HG02759 (cell line): Measurements from ENCODE around the gene CSE1L.
"Not testable (repeated sequence)": the region's sequence is repeated elsewhere in the genome, so short reads cannot be mapped to it uniquely, and the experiment has no call there.

Source experiments
- ATAC-seq: cut with Tn5 transposase; IDR thresholded peaks from one replicate; pipeline ENCODE4 v1.9.1; 2021; ENCODE audit warnings: mild to moderate bottlenecking, moderate library complexity; ENCODE audit not compliant: unreplicated experiment

The CSE1L gene

GRCh38 chr20:49074521-49074920, 28.4 kb downstream of the CSE1L start:
- no peak for ATAC-seq

- no peak for ATAC-seq
These were observed 32.2 kb downstream of the CSE1L start for GRCh38 chr20:49078310-49078709.

GRCh38 chr20:49082295-49082694, 36.2 kb downstream of the CSE1L start:
- ATAC-seq = not testable (repeated sequence)

- no peak for ATAC-seq
These were observed 45.0 kb downstream of the CSE1L start for GRCh38 chr20:49091104-49091503.

GRCh38 chr20:49091762-49092161, 45.6 kb downstream of the CSE1L start:
- no peak for ATAC-seq

DNA sequence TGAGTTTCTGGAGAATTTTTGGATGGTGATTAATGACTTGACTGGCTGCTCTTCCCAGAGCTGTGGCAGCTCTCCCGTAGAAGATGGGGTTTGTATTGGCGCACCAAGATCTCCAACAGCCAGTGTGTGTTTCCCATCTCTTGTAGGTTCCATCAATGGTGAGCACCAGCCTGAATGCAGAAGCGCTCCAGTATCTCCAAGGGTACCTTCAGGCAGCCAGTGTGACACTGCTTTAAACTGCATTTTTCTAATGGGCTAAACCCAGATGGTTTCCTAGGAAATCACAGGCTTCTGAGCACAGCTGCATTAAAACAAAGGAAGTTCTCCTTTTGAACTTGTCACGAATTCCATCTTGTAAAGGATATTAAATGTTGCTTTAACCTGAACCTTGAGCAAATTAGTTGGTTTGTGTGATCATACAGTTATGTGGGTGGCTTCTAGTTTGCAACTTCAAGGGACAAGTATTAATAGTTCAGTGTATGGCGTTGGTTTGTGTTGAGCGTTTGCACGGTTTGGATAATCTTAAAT, 50.2 kb downstream of the CSE1L start:
- ATAC-seq = no peak

DNA sequence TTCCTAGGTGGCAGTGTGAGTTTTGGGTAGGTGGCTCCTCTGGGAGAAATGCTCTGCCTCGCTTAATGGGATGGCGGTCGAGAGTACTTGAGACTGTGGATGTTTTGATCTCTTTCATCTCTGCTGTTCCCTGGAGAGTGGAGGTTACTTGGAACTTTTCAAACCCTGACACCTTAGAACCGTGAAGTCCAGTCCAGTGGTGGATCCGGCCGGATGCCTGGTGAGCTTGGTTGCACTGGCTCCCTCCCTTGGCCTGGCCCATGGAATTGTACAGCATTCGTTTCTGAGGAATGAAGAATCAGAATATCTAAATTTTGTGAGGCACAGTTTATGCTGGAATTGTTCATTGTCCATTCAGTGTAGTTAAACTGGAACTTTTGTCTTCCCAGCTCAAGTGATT, 51.0 kb downstream of the CSE1L start:
- ATAC-seq = no peak

- ATAC-seq = no peak
These were observed 52.0 kb downstream of the CSE1L start for GRCh38 chr20:49098136-49098535.

GRCh38 chr20:49099011-49099410, 52.9 kb downstream of the CSE1L start:
- no peak for ATAC-seq

- not testable (repeated sequence) for ATAC-seq
These were observed 54.2 kb downstream of the CSE1L start for GRCh38 chr20:49100292-49100691.

- ATAC-seq = no peak
These were observed 54.9 kb downstream of the CSE1L start for GRCh38 chr20:49100972-49101371.

DNA sequence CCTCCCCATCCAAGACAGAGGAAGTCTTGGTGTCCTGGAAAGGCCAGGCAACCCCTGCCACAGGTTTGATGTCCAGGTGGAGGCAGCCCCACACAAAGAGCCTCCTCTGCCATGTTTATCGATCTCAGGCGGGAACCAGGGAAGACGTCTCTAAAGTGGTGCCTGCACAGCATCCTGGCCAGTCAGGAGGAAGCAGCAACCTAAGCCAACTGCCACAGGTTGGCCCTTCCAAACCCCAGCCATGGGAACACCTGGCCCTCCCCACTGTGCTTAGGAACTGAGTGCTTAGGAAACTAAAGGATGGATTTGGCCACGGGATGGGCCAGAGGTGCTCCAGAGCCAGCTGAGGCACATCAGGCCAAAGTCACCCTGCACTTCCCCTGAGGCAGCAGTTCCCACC, 56.9 kb downstream of the CSE1L start:
- ATAC-seq = no peak

GRCh38 chr20:49103647-49104364, 57.7 kb downstream of the CSE1L start:
- ATAC-seq = no peak

DNA sequence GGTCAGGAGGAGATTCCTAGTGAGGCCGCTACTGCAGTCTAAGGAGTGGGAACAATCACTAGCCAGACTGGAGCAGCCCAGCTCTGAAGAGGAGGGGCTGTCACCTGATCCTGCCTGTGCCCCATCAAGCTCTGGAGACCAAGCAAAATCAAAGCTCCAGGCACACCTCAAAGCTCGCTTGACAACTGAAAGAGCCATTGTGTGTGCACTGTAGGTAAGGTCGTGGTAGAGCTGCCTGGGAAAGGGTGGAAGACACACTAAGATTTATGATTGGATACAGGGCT, 58.2 kb downstream of the CSE1L start:
- no peak for ATAC-seq

DNA sequence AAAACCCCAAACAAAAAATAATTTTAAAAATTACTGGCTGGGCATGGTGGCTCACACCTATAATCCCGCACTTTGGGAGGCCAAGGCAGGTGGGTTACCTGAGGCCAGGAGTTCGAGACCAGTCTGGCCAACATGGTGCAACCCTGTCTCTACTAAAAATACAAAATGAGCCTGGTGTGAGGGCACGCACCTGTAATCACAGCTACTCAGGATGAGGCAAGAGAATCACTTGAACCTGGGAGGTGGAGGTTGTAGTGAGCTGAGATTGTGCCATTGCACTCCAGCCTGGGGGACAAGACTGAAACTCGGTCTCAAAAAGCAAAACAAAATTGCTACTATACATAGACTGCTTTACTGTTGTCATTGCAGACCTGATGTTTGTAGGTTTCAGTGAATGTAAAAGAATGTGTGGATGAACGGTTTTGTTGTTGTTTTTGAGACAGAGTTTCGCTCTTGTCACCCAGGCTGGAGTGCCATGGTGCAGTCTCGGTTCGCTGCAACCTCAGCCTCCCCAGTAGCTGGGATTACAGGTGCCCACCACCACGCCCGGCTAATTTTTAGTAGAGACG, 59.0 kb downstream of the CSE1L start:
- ATAC-seq = not testable (repeated sequence)

DNA sequence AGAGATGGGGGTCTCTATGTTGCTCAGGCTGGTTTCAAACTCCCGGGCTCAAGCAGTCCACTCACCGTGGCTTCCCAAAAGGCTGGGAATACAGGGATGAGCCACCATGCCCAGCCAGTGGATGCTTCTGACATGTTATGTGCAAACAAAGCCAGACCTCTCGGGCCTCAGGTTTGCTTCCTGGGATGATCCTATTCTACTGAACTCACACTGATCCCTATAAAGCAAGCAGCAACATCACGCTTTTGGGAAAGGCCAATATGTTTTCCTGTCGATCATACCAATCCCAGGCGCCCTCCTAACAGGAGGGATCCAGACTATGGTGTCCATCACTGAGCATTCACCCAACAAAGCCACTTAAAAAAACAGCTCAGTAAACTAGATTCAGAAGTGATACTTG, 60.2 kb downstream of the CSE1L start:
- ATAC-seq = no peak

DNA sequence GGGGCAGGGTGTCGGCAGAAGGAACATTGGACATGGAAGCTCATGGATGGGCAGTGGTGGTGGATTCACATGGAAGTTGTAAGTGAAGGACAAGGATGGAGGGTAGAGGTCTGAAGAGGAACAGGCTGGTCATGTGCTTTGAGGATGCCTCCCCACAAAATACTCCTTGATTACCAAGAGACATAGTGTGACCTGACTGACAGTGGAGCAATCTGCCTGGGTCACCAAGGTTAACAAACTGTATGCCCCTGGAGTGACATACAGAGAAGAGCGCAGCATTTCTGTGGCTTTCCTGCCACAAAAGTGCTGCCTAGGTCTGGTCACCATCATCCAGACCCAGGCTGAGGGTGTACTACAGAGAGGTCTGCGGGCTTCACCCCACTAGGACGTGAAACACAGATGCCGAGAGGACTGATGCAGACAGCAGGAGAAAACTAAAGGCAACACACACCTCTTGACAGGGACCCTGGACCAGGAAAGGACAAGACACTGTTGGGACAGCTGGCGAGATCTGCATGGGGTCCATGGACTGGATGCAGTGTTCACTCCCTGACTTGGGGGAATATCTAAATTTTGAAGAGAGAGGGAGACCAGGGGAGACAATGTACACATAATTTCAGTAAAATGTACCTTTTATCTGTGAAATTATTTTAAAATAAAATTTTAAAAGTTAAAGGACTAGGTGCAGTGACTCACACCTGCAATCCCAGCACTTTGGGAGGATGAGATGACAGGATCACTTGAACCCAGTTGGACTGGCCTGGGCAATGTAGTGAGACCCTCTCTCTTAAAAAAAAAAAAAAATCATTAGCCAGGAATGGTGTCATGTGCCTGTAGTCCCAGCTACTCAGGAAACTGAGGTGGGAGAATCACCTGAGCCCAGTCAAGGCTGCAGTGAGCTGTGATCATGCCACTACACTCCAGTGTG, 64.9 kb downstream of the CSE1L start:
- ATAC-seq = no peak

DNA sequence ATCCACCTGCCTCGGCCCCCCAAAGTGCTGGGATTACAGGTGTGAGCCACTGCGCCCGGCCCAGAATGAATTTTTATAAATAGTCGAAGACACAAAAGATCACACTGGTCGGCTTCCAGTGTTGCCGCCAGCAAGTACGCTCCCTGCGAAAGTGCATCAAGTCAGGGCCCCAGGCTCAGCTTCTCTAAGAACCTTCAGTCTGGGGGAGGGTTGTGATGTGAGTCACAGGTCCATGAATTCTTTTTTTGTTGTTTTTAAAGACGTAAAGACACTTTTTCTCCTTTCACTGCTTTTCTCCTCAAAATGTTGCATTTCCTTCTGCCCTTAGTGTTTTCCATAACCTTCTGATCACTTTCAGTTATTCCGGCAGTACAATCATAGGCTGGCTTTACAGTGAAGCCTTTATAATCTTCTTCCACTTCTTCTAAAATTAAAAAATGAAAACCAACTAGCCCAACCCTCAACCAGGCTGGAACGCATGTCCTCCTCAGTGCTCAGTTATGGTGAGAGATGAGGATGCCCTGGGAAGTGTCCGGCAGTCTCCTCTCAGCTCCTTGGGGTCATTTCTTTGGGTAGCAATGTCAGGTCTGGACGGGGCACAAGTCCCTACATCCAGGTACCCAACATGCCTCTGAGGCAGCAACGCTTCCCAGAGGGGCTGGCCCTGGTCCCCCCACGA, 66.6 kb downstream of the CSE1L start:
- ATAC-seq = no peak

GRCh38 chr20:49115564-49115963, 69.5 kb downstream of the CSE1L start:
- ATAC-seq = no peak

GRCh38 chr20:49118307-49118706, 72.2 kb downstream of the CSE1L start:
- no peak for ATAC-seq

DNA sequence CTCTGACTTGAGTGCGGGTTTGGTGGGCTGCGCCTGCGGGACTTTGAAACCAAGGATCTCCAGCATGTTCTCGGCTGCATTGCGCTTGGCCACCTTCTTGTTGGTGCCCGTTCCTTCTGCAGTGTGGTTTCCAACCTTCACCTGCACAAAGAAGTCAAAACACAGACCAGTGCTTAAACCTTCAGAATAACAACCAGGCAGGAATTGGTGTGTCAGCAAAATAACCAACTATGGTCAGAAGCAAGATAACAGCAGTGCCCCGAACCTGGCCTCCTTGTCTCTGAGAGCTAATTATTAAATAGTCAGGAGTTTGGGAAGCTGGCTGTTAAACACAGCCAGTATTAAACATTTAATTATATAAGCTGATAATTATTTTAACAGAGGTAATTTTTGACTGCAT, 73.9 kb downstream of the CSE1L start:
- no peak for ATAC-seq
